ENCODE results near the gene OSTN.

OSTN gene

DNA sequence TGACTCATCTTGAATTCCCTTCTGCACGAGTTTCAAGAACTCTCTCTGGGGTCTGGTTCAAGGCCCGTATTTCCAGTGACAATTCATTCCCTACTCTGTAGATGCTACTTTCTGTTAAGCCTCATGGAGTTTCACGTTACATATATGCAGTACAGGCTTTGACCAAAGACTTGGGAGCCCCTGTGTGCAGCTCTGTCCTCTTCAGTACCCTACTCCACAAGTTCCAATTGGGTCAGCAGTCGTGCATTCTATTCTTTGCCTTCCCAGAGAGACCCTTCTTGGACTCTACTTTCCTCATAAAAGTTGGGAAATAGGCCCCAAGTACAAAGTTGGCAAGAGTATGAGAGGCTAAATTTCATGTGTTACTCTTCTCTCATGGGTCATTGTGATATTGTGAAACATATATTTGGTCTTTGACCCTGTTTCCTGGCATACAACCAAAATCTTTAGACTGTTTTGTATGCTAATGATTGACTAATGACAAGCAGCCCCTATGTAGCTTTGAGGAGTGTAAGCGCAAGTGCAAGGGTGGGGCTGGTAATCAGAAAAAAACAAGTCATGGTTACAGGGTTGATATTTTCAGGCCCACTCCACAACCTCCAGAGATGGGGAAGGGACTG, 115.2 kb downstream of the OSTN start:
- DNase-seq, result no peak
